OCI-LY3 (cell line): Measurements from ENCODE around the gene SLC12A7.
"Not testable (repeated sequence)": the region's sequence is repeated elsewhere in the genome, so short reads cannot be mapped to it uniquely, and the experiment has no call there.

Source experiments
- H2AFZ ChIP-seq: fragments of 200-600, 300-600 bp; shearing (Covaris generic); 2 replicates; pipeline ENCODE4 v1.6.0; 2014; ENCODE audit warnings: antibody characterized with exemption, low read depth, low read length
- H3K27ac ChIP-seq: fragments of 200-600, 300-600 bp; sonication (generic); 2 replicates; pipeline ENCODE4 v1.5.1; 2014; ENCODE audit warnings: mild to moderate bottlenecking, low read length, moderate library complexity, mixed read lengths
- H3K27me3 ChIP-seq: fragments of 200-600, 300-600 bp; sonication (generic); 2 replicates; pipeline ENCODE4 v1.6.1; 2014; ENCODE audit warnings: low read depth, low read length, mixed read lengths
- H3K36me3 ChIP-seq: fragments of 200-600, 300-600 bp; sonication (generic); replicated peaks from 2 replicates; pipeline ENCODE3; 2014; ENCODE audit warnings: low read depth, low read length, mixed read lengths
- H3K4me1 ChIP-seq: fragments of 300-600, 200-600 bp; sonication (generic); 2 replicates; pipeline ENCODE4 v1.6.1; 2014; ENCODE audit warnings: low read length, mixed read lengths
- H3K4me2 ChIP-seq: fragments of 200-600, 300-600 bp; sonication (generic); 2 replicates; pipeline ENCODE4 v1.6.1; 2014; ENCODE audit warnings: low read length, mixed read lengths
- H3K4me3 ChIP-seq: fragments of 300-600, 200-600 bp; sonication (generic); 2 replicates; pipeline ENCODE4 v1.5.1; 2014; ENCODE audit warnings: antibody characterized with exemption, mild to moderate bottlenecking, low read length, moderate library complexity
- H3K79me2 ChIP-seq: fragments of 300-600, 200-600 bp; shearing (Covaris generic); 2 replicates; pipeline ENCODE4 v1.6.1; 2014; ENCODE audit warnings: mild to moderate bottlenecking, low read length, mixed read lengths
- H3K9ac ChIP-seq: fragments of 300-600, 200-600 bp; shearing (Covaris generic); 2 replicates; pipeline ENCODE4 v1.6.0; 2014; ENCODE audit warnings: mild to moderate bottlenecking, low read length, moderate library complexity
- H3K9me3 ChIP-seq: fragments of 200-600, 300-600 bp; shearing (Covaris generic); 2 replicates; pipeline ENCODE4 v1.6.1; 2014; ENCODE audit warnings: low read length, mixed read lengths; ENCODE audit not compliant: insufficient read depth
- H4K20me1 ChIP-seq: fragments of 200-600, 300-600 bp; sonication (generic); 2 replicates; pipeline ENCODE4 v1.6.1; 2016; ENCODE audit warnings: low read length, mixed read lengths; ENCODE audit not compliant: insufficient read depth
- CTCF ChIP-seq: fragments of 200-600, 300-600 bp; sonication (generic); IDR thresholded peaks from 2 replicates; pipeline ENCODE4 v1.5.1; 2014; ENCODE audit warnings: antibody characterized with exemption, low read length, low read depth
- EZH2phosphoT487 ChIP-seq: fragments of 200-600 bp; shearing (Covaris generic); IDR thresholded peaks from 2 replicates; pipeline ENCODE4 v1.6.1; 2018; ENCODE audit warnings: antibody characterized with exemption, mixed run types, low read depth

Gene SLC12A7

GRCh38 chr5:1127959-1128785 is 16.3 kb upstream of the SLC12A7 start:
- H3K9ac ChIP-seq: no peak overlapping the region
- H4K20me1 ChIP-seq: no peaks in the 10 kb centered on the region
- H2AFZ ChIP-seq: no peak overlapping the region
- peaks cover 35% of the 10 kb centered on the region for H3K4me1 ChIP-seq
- no peaks in the 10 kb centered on the region for H3K27me3 ChIP-seq
- H3K4me3 ChIP-seq: no peak overlapping the region
- H3K9me3 ChIP-seq: no peaks in the 10 kb centered on the region
- no peaks in the 10 kb centered on the region for H3K79me2 ChIP-seq
- no peak overlapping the region for H3K4me2 ChIP-seq
- TF ChIP-seq EZH2phosphoT487: no peak
- no peak for TF ChIP-seq CTCF
- H3K36me3 ChIP-seq: no peaks in the 10 kb centered on the region
- no peak overlapping the region for H3K27ac ChIP-seq

GRCh38 chr5:1125695-1126094 is 13.8 kb upstream of the SLC12A7 start:
- H3K9me3 ChIP-seq, H3K4me3 ChIP-seq, H3K27ac ChIP-seq, H2AFZ ChIP-seq, H3K9ac ChIP-seq, H3K79me2 ChIP-seq, H4K20me1 ChIP-seq, H3K36me3 ChIP-seq, H3K4me2 ChIP-seq, H3K27me3 ChIP-seq: not testable (repeated sequence)
- H3K4me1 ChIP-seq: peaks cover 10% of the 10 kb centered on the region

DNA sequence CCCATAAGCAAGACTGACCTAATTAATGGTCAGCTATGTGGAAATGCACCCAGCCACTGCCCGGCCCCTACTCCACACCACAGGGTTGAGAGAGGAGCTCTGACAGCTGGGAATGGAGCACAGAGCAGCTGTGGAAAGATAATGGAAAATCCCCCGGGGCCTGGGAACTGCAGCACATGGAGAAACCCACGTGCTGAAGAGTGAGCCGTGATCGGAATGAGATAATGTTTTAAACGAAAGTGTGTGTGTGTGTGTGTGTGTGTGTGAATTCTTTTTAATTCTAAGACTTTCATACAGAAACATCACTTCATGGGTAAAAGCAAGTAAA is 13.1 kb upstream of the SLC12A7 start:
- no peaks in the 10 kb centered on the region for H3K36me3 ChIP-seq
- TF ChIP-seq CTCF (no peak), EZH2phosphoT487 (no peak)
- H3K27ac ChIP-seq: no peak overlapping the region
- H4K20me1 ChIP-seq: no peaks in the 10 kb centered on the region
- no peaks in the 10 kb centered on the region for H3K9me3 ChIP-seq
- H3K79me2 ChIP-seq: no peaks in the 10 kb centered on the region
- H3K4me2 ChIP-seq: no peak overlapping the region
- peaks cover 8% of the 10 kb centered on the region for H3K4me1 ChIP-seq
- H3K9ac ChIP-seq: no peak overlapping the region
- no peak overlapping the region for H3K4me3 ChIP-seq
- no peaks in the 10 kb centered on the region for H3K27me3 ChIP-seq
- no peak overlapping the region for H2AFZ ChIP-seq

- H3K9me3 ChIP-seq: no peaks in the 10 kb centered on the region
- H3K27ac ChIP-seq: no peak overlapping the region
- no peak overlapping the region for H2AFZ ChIP-seq
- no peak overlapping the region for H3K4me2 ChIP-seq
- no peak overlapping the region for H3K9ac ChIP-seq
- H3K27me3 ChIP-seq: no peaks in the 10 kb centered on the region
- peaks cover 2% of the 10 kb centered on the region for H3K4me1 ChIP-seq
- no peaks in the 10 kb centered on the region for H4K20me1 ChIP-seq
- TF ChIP-seq EZH2phosphoT487 (no peak), CTCF (no peak)
- no peaks in the 10 kb centered on the region for H3K36me3 ChIP-seq
- H3K4me3 ChIP-seq: no peak overlapping the region
- H3K79me2 ChIP-seq: no peaks in the 10 kb centered on the region
These were observed 12.6 kb upstream of the SLC12A7 start for GRCh38 chr5:1124205-1125029.
